Panc1 (cell line): ENCODE measurements around the gene CEP170B.

ENCODE experiments used
- CTCF ChIP-seq: fragments of 450-650 bp; IDR thresholded peaks from 2 replicates; pipeline ENCODE4 v1.5.1; 2017; ENCODE audit warnings: mild to moderate bottlenecking
- POLR2AphosphoS5 ChIP-seq: IDR thresholded peaks from 2 replicates; pipeline ENCODE4 v1.6.1; 2012; ENCODE audit warnings: mild to moderate bottlenecking, low read depth, low read length, moderate library complexity
- SIN3A ChIP-seq: IDR thresholded peaks from 2 replicates; pipeline ENCODE4 v1.6.1; 2012; ENCODE audit warnings: low read depth, mild to moderate bottlenecking, low read length, moderate library complexity, borderline replicate concordance; ENCODE audit not compliant: insufficient read depth

DNA sequence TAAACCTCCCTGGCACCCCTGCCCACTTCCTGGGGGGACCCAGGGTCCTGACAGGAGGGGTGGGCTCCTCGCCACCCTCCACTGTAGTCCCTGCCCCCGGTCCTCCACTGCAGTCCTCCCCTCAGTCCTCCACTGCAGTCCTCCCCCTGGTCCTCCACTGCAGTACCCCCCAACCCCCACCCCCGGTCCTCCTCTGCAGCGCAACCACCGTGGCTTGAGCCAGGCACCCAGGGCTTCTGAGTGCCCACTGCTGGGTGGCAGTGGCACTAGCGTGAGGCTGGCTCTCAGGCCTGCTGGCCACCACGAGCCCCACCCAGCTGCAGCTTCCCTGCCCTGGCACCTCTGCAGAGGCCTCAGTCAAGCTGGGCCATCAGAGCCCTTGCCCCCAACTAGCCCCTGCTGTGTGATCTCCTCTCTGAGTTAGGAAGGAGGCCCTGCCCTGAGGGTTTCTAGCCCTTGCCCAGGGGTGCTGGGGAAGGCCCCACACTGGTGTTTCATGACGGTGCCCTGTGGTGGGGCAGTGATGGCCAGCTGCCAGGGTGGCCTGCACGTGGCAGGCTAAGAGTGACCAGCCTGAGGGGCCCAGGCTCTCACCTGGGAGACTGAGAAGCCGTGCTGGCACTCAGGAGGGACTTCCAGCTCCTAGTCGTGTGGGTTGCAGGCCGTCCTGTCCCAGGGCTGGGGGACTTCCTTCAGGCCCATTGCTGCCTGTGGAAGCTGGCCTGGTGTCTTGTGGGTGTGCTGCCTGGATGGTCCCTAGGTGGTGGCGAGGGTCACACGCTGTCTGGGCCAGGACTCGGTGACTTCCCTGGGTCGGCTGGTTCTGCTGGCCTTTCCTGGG is 9.7 kb downstream of the CEP170B start:
- TF ChIP-seq POLR2AphosphoS5 (no peak), CTCF (no peak), SIN3A (no peak)
